HG02938 (cell line): ENCODE results near the gene TAF10.

Source experiments
- ATAC-seq: cut with Tn5 transposase; IDR thresholded peaks from one replicate; pipeline ENCODE4 v1.9.1; 2021; ENCODE audit warnings: mild to moderate bottlenecking, moderate library complexity; ENCODE audit not compliant: unreplicated experiment

TAF10 gene

DNA sequence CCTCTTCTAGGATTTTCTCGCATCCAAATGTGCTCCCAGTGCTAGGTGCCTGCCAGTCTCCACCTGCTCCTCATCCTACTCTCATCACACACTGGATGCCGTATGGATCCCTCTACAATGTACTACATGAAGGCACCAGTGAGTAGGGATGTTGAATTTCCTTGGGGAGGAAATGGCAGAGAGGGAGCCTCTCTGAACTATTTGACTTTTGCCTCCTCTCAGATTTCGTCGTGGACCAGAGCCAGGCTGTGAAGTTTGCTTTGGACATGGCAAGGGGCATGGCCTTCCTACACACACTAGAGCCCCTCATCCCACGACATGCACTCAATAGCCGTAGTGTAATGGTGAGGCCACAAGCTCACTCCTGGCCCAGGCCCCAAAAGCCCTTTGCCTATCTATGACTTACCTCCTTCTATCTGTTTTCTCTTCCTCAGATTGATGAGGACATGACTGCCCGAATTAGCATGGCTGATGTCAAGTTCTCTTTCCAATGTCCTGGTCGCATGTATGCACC, 2.5 kb downstream of the TAF10 start:
- ATAC-seq = no peak

DNA sequence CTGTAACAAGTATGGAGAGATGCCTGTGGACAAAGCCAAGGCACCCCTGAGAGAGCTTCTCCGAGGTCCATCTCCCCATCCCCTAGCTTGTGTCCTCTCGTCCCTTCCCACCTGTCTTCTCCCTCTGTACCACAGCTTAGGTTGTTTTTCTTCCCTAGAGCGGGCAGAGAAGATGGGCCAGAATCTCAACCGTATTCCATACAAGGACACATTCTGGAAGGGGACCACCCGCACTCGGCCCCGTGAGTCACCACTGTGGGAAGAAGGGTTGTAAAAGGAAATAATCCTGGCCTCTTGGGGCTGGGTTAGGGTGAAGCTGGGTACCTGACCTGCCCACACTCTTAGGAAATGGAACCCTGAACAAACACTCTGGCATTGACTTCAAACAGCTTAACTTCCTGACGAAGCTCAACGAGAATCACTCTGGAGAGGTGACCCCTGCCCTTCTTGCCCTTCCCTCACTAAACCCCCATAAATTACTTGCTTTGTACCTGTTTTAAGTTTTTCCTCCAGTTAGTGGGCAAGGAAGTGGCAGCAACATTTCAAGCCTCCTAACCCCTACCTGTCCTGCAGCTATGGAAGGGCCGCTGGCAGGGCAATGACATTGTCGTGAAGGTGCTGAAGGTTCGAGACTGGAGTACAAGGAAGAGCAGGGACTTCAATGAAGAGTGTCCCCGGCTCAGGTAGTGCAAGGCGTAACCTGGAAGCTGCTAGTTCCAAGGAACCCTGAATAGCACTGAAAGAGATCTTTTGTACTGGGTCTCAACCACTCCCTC, 3.1 kb downstream of the TAF10 start:
- no peak for ATAC-seq

DNA sequence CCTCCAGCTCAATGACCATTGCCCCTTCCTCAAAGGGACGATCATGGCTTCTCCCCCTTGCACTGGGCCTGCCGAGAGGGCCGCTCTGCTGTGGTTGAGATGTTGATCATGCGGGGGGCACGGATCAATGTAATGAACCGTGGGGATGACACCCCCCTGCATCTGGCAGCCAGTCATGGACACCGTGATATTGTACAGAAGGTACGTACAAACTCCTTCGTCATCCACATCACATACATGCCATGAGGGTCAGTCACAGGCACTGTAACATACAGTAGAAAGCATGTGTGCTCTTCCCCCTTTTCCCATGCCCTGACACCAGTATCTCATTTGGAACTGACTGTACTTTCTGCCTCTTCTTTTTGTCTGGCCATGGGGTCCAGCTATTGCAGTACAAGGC, 4.0 kb downstream of the TAF10 start:
- ATAC-seq = no peak

DNA sequence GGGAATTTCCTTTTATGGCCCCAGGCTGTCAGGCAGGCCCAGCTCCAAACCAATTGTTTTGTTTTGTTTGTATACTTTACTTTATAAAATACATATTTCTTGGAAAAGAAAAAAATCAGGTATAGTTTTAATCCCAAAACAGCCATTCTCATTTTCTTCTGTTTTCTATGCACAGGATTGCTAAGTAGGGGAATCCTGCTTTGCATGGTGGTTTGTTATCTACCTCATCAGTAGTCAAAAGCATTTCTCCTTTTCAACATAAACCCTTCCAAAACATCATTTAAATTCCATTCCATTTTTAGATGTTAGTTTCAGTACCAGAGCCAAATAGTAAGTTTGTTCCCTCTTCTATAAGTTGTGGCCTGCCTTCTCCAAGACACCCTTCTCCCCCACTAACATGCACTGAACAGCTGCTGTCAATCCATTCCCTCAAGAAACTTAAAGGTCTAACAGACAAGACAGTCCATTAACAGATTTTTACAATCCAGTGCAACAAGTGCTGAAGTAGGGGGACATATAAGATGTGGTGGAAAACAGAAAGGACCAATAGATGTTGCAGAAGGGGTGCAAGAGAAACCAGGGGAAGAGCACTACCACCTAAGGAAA, 4.7 kb downstream of the TAF10 start:
- no peak for ATAC-seq

DNA sequence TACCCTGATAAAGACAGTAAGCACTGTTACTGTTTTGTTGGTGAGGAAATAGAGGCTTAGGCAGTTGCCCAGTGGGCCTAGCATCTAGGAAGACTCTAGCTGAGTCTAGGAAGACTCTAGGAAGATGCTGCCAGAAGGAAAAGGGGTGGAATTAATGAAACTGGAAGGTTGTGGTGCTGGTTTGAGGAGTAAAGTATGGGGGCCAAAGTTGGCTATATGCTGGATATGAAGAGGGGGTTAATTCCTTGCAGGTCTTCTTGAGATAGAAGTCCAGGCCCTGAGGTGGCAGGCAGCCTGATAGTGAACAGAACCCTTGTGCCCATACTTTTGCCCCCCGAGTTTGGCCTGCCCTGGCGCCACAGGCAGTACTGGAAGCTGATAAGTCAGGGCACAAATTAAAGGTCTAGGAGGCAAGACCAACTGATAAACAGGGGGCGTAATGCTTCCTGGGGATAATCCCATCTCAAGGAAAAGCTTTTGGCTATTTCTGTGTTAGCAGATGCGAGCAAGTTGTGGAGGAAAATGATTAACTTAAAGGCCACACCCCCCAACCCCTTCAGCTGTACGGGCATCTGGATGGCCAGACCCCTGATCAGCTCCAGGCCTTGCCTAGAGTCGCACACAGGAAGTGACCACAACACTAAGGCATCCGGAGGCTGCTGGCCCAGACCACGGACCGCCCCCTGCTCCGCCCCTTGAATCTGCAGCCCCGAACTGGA, 5.4 kb downstream of the TAF10 start:
- ATAC-seq = peak; percentile 39

DNA sequence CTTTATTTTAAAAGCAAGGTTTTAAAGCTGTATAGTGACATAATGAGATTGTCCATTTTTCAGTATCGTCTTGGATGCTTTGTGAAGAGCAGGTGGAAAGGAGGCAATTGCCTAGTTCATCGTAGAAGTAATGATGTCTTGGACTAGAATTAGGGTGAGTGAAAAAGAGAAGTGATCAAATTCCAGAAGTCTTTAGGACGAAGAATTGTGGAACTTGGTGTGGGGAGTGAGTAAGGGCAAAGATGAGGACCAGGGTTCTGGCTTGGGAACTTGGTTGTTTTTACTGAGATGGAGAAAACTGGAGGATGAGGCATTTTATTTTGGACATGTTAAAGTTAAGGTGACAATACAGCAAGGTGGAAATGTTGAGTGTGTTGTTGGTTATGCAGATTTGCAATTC, 7.2 kb downstream of the TAF10 start:
- no peak for ATAC-seq

DNA sequence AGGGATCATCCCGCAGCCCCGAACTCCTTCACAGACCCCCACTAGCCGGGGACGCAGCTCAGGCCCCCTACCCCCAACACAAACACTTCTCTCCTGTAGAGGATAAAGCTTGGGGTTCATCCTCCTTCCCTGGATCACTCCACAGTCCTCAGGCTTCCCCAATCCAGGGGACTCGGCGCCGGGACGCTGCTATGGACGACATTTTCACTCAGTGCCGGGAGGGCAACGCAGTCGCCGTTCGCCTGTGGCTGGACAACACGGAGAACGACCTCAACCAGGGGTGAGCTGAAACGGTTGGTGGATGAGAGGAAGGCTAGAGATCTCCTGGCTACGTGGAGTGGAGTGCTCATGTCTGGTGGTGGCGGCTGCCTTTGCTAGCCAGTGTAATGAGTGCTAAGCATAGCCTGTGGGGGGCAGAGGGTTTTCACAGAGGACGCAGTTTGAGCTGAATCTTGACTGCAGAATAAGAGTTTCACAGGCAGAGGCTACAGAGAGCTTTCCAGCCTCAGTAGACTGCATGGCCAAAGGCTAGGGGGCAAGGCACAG, 7.9 kb downstream of the TAF10 start:
- ATAC-seq = peak; percentile 38

DNA sequence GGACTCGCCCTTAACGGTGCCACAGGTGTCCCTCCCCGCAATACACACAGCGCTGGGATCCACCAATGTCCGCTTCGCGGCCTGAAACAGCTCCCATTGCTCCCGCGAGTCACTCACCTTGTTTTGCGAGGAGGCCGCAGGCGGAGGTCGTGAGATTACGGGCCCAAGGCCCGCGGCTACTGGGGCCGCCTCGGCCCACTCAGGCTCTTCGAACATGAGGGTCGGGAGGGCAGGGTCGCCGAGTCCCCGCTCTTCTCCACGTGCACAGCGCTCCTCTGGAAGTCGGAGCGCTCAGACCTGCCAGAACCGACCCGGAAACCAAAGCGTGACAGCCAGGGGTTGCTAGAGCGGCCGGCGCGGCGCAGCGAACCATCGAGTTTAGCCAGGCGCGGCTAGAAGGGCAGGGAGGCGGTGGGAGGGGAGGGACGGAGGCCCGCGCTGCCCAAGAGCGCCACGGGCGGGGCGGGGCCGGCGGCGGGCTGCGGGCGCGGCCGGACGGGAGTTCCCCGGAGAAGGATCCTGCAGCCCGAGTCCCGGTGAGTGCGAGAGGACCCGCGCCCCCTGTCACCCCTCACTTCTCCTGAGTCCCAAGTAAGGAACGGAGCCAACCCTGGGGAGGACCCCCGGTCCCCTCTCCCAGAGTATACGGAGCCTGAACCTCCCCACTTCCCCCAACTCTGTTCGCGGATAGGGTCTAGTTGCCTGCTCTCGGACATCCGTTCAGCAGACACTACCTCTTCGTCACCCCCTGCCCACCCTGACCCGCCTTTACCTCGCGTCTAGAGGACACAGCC, 8.5 kb downstream of the TAF10 start, which contains the start of the genes ILK and RRP8:
Gene ILK, plus strand, starts transcription at position 488 of the 794 bp plus-strand sequence. CDS start 498 bp downstream, outside the sequence.
Gene RRP8, minus strand, starts transcription at position 330 of the 794 bp plus-strand sequence. Its CDS starts 114 bp downstream, at position 216.
- ATAC-seq = peak; percentile 66

DNA sequence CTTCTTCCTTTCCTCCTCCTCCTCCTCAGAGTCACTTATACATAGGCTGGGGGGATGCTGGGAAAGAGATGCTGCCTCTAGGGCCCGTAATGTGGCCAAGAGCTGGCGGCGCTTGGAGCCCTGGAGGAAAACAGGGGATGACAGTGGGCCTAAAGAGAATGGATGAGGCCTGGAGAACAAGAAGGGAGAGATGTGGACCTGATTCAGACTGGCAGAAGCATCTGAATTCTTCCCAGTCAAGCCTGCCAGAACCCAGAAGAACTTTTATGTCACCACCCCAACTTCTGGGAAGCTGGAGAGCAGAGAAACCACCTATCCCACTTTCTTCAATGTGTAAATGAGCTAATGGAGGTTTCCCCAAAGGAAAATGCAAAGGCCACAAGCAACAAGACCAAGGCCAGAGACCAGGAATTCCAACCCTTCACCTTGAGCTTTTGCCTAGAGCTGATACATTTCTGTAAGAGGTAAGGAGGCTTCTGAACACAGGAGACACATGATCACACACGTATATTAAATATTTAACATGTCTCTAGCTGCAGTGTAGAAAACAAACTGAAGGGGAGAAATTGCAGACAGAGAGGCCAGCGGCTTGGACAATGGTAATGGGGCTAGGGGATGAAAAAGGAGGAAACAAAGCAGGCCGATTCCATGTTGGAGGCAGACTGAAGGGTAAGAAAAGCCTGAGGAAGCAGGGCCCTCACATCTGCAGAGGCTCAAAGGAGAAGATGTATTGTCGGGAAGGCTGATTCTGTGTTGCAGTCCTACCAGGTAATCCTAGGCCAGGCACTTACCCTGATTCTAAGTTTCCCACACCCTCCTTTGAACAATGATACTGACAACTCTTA, 9.7 kb downstream of the TAF10 start:
- no peak for ATAC-seq

DNA sequence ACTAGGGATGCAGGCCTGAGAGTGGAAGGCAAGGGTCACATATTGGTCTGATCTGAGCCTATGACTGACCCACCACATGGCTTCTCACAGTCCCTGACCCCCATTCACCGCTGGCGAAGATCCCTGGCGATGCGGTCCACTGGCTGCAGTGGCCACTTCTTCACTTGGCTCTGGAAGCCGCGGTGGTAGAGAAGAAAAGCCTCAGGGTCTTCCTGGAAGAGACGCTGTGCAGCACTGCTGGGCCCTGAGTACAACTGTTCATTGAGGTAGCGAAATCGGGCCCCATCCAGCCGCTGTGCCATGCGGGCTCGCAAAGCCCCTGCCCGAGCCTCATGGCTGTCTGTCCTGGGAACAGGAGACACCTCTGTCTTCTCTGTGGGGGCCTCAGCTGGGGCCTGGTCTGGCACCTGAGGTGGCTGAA, 11.0 kb downstream of the TAF10 start:
- ATAC-seq = no peak

DNA sequence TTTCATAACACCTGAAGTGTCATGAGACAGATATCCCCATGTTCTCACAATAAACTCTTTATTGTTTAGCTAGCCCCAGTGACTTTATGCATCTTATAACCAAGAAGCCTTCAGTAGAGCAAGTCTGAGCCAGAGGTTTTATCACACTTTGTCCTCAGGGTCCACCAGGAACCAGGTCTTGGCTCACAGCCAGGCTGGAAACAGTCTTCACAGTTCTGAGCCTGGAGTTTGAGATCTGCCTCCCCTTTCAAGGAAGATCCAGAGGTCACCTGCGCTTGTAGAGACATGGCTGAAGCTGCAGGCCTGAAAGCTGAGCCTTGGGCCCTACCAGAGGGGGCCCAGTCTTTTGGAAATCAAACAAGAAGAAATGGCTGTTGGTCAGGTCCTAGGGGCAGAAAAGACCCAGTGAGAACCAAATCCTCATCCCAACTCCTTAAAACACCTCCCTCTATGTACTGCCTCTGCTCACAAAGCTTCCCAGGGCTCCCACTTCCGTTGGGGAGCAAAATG, 12.1 kb downstream of the TAF10 start:
- no peak for ATAC-seq

DNA sequence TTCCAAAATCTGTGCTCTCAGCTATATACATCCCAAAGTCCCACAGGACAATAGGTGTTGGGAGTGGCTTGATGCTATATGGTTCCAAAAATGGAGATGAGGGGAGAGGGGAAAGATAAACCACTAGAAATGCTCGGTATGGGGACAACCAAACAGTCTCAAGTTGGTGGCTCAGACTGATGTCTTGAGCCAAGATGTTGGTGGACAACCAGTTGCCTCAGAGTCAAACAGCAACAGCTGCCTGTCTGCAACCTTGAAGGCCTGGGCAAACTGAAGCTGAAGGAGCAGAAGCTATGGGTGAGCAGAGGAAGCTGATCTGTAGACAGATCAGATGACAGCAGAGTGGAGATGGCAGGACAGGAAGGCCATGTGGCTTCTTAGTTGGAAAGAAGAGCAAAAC, 12.6 kb downstream of the TAF10 start:
- ATAC-seq = no peak

DNA sequence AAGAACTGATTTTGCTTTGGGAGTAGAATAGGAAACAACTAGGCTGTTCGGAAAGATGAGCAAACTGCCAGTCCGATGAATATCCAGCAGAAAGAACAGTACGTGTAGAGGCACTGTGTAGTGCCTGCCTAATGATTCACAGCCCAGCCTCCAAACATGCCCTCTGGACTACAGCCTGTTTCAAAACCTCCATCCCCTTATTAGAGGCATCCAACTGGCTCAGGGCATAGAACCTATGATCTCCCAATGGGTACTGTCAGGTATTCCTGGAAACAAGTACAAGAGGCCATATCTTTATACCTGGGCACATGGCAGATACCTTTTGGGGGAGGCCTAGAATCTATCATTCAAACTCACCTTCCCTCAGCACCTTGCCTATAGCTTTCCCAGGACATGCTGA, 13.5 kb downstream of the TAF10 start:
- ATAC-seq = no peak

DNA sequence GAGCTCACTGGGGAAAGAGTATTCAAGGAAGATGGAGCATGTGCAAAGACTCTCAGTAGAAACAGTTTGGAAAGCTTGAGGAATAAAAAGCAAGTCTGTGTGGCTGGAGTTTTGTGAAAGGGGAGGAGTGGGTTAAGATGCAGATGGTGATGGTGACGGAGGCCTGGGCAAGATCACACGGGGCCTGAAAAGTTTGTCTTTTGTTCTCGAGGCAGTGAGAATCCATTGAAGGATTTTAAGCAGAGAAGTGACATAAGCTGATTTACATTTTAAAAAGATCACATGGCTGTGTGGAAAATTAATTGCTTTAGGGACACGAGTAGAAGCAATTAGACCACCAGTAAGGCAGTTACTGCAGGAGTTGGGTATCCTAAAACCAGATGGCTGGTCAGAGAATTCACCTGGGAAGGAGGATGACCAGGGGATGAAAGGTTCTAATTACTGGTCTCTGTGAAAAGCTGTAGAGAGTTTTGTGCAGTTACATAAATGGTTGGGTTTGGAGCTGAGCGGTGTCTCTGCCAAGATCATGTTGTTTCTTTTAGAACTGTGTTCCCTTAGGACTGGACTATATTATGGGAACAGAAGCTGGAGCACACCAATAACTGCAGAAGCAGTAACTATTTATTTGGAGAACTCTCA, 15.7 kb downstream of the TAF10 start:
- no peak for ATAC-seq

DNA sequence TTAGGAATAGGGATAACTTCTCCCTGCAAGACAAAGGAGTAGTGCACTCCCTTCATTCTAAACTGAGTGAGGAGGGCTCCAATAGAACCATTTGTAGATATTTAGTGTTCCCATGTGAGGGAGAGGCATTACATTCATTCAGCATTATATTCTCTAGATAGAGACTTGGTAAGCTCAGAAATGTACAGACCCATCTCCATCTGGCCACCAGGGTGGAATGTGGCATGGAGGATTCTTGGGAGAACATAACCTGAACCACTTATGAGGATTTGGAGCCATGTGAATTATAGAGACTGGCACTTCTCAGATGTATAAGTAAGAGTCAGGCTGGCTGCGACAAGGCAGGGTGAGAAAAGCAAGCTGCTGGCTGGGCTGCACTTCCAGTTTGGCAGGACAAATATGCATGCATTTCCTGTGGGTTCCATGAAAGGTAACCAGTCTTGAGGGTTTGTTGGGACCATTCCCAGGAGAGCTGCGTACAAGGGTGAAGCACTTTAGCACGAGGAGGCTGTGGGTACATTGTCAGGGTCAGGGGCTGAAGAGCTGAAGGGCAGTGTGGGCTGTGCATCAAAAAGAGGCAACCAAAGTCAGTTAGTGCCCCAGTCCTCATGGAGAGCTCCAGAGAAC, 17.8 kb downstream of the TAF10 start:
- no peak for ATAC-seq

DNA sequence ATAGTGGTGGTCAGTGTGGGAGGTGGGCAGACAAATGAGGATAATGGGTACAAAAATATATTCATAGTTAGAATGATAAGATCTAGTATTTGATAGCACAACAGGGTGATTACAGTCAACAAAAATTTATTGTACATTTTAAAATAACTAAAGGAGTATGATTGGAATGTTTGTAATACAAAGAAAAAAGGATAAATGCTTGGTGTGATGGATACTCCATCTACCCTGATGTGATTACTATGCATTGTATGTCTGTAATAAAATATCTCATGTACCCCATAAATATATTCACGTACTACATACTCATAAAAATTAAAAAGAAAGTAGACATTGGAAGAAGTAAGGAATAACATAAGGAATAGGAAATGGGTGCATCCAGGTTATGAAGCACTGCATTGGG, 24.0 kb downstream of the TAF10 start:
- no peak for ATAC-seq

DNA sequence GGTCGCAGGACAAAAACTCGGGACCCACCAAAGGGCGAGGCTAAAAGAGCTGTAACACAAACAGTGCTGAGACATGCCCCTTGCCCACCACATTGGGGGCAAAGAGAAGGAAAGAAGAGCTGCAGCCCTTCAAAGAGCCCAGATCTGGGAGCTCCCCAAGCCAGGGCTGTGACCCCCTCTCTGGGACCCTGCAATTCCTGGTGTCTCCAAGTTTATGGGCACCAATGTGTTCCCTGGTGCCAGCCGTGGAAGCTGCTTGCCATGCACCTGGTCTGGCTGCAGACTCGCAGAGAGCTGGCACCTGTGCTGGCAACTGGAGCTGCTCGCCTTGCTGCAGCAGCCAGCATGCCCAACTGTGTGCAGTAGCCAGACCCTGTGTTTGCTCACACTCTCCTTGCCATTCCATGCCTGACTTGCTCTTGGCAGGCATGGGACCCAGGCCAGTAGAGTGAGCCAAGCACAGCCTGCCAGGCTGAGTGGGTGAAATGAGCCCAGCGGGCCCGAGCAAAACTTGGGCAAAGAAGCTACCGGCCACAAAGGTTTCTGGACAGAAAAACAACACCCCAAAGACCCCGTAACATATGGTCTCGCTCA, 24.6 kb downstream of the TAF10 start:
- ATAC-seq = no peak
